Glutamatergic neuron (in vitro differentiated cells): ENCODE data around the gene SLC25A47. TPM values are rescaled to one million over a fixed set of nuclear protein-coding genes. Genes with fewer than 3 reads are reported as not detected.
A peak's percentile ranks its signal among the peaks of the same experiment; 100 is the strongest.

Source experiments
- DNase-seq: peaks from one replicate; pipeline ENCODE4 v3.0.0; 2022
- H3K27ac Mint-ChIP-seq: one replicate; pipeline ENCODE4 v1.8.0; 2020; ENCODE audit warnings: mild to moderate bottlenecking, mixed read lengths, inconsistent platforms; ENCODE audit not compliant: unreplicated experiment
- H3K27me3 Mint-ChIP-seq: one replicate; pipeline ENCODE4 v1.8.0; 2020; ENCODE audit warnings: mild to moderate bottlenecking, moderate library complexity, mixed read lengths, inconsistent platforms; ENCODE audit not compliant: unreplicated experiment
- H3K36me3 Mint-ChIP-seq: one replicate; pipeline ENCODE4 v1.8.0; 2020; ENCODE audit warnings: mild to moderate bottlenecking, mixed read lengths, inconsistent platforms; ENCODE audit not compliant: unreplicated experiment
- H3K4me1 Mint-ChIP-seq: one replicate; pipeline ENCODE4 v1.8.0; 2020; ENCODE audit warnings: mild to moderate bottlenecking, low read depth, mixed read lengths, inconsistent platforms; ENCODE audit not compliant: unreplicated experiment
- H3K4me3 Mint-ChIP-seq: one replicate; pipeline ENCODE4 v1.8.0; 2020; ENCODE audit warnings: mild to moderate bottlenecking, mixed read lengths, inconsistent platforms; ENCODE audit not compliant: unreplicated experiment
- H3K9me3 Mint-ChIP-seq: one replicate; pipeline ENCODE4 v1.8.0; 2020; ENCODE audit warnings: mild to moderate bottlenecking, moderate library complexity, mixed read lengths, inconsistent platforms; ENCODE audit not compliant: unreplicated experiment
- total RNA-seq: library from RNA; stranded (reverse); fragmentation: NEBNext Ultra II Directional; extraction: Animal tissue kit (Norgen Biotek cat#: 25700); gene quantifications from one replicate; pipeline ENCODE4 v1.2.1, GENCODE V29; 2021; ENCODE audit not compliant: unreplicated experiment
- TF ChIP-seq, protein P1 (sequence below): fragments of 200-600 bp; sonication (generic); IDR thresholded peaks from one replicate; pipeline ENCODE4 v1.5.0; 2021; ENCODE audit not compliant: partially characterized antibody, unreplicated experiment

Gene SLC25A47
- total RNA-seq, 1 donor from 2014 or later: not detected

GRCh38 chr14:100312877-100313400 is 10.2 kb upstream of the SLC25A47 start:
- peaks cover 14% of the 10 kb centered on the region for H3K27me3 Mint-ChIP-seq
- peak; percentile 13 for DNase-seq
- H3K36me3 Mint-ChIP-seq: no peaks in the 10 kb centered on the region
- peak overlapping the region; percentile 63 for H3K4me3 Mint-ChIP-seq
- H3K4me1 Mint-ChIP-seq: peaks cover 34% of the 10 kb centered on the region
- TF ChIP-seq, protein P1, sequence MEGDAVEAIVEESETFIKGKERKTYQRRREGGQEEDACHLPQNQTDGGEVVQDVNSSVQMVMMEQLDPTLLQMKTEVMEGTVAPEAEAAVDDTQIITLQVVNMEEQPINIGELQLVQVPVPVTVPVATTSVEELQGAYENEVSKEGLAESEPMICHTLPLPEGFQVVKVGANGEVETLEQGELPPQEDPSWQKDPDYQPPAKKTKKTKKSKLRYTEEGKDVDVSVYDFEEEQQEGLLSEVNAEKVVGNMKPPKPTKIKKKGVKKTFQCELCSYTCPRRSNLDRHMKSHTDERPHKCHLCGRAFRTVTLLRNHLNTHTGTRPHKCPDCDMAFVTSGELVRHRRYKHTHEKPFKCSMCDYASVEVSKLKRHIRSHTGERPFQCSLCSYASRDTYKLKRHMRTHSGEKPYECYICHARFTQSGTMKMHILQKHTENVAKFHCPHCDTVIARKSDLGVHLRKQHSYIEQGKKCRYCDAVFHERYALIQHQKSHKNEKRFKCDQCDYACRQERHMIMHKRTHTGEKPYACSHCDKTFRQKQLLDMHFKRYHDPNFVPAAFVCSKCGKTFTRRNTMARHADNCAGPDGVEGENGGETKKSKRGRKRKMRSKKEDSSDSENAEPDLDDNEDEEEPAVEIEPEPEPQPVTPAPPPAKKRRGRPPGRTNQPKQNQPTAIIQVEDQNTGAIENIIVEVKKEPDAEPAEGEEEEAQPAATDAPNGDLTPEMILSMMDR: no peak
- peaks cover 11% of the 10 kb centered on the region for H3K9me3 Mint-ChIP-seq
- H3K27ac Mint-ChIP-seq: peak overlapping the region; percentile 94

GRCh38 chr14:100313464-100314230 is 9.5 kb upstream of the SLC25A47 start:
- H3K36me3 Mint-ChIP-seq: no peaks in the 10 kb centered on the region
- H3K27me3 Mint-ChIP-seq: peaks cover 13% of the 10 kb centered on the region
- H3K4me3 Mint-ChIP-seq: peak overlapping the region; percentile 59
- peak overlapping the region; percentile 94 for H3K27ac Mint-ChIP-seq
- TF ChIP-seq, protein P1: no peak
- H3K9me3 Mint-ChIP-seq: peaks cover 7% of the 10 kb centered on the region
- H3K4me1 Mint-ChIP-seq: peaks cover 33% of the 10 kb centered on the region
- peak; percentile 54 for DNase-seq

- no peak for DNase-seq
- Mint-ChIP-seq H3K27me3 (peaks cover 11% of the 10 kb centered on the region), H3K9me3 (peaks cover 7% of the 10 kb centered on the region), H3K27ac (peak overlapping the region; percentile 84), H3K4me3 (peak overlapping the region; percentile 57), H3K36me3 (no peaks in the 10 kb centered on the region), H3K4me1 (peaks cover 31% of the 10 kb centered on the region)
- TF ChIP-seq, protein P1: no peak
Observed at GRCh38 chr14:100314724-100315123, 8.4 kb upstream of the SLC25A47 start.

DNA sequence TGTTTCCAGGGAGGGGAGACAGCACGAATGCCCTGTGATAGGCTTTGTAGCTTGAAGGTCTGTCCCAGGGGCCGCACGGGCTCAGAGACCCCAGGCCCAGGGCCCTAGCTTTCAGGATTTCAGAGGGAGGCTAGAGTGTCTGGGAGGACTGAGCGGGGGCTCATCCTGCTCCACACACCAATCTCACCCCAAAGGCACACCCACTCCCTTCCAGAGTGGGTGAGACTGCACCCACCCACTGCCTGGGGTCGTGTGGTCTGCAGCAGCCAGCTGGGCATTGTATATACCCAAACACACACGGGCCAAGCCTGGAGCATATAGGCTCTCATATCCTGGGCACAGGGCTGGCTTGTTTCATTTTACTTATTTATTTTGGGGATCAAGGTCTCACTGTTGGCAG is 5.8 kb upstream of the SLC25A47 start:
- Mint-ChIP-seq H3K27me3 (peaks cover 17% of the 10 kb centered on the region), H3K4me3 (no peak overlapping the region), H3K36me3 (no peaks in the 10 kb centered on the region), H3K9me3 (peaks cover 10% of the 10 kb centered on the region), H3K27ac (no peak overlapping the region), H3K4me1 (peaks cover 18% of the 10 kb centered on the region)
- TF ChIP-seq, protein P1: no peak
- no peak for DNase-seq
